ENCODE data around the gene ARHGEF4.

ARHGEF4 gene

GRCh38 chr2:130951018-130951417, 114.3 kb downstream of the ARHGEF4 start:
- intact Hi-C loops (cut with DNase I): no loop called here
- DNase-seq: no peak

- DNase-seq: no peak
- intact Hi-C loops (cut with DNase I): no loop called here
Observed at GRCh38 chr2:130954873-130955272, 118.2 kb downstream of the ARHGEF4 start.

- DNase-seq: no peak
- intact Hi-C loops (cut with DNase I): no loop called here
Observed at GRCh38 chr2:130957915-130958314, 121.2 kb downstream of the ARHGEF4 start.

- intact Hi-C loops (cut with DNase I): no loop called here
Observed at GRCh38 chr2:130963196-130963848, 126.6 kb downstream of the ARHGEF4 start.

GRCh38 chr2:130963849-130964793, 127.4 kb downstream of the ARHGEF4 start:
- peak in 8 of 10 donors; percentile 16 to 92 (median 60) for DNase-seq
- intact Hi-C loops (cut with DNase I): no loop called here

More at GRCh38 chr2:130963196-130963848, 126.6 kb downstream of the ARHGEF4 start:
- peak in 2 of 10 donors; percentile 76 to 91 for DNase-seq

DNA sequence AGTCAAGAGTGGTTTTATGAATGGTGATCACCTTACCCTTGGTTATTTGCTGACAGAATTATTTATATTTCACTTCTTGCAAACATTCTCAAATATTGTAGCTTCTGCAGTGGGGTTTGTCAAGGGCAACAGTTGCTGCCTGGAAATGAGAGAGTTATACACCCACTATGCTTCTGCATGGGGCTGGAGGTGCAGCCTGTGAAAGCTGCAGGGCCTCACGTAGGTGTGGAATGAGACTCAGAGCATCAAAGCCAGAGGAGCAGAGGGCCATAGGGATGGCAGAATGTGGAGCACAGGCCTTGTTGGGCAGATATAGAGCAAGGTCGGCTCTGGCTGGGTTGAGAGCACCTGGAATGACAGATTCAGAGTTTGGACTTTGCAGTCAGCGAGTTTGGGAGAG, 128.2 kb downstream of the ARHGEF4 start:
- intact Hi-C loops (cut with DNase I): loop anchor here (5.0 kb wide), 1 partner anchor 67 kb away; no protein-coding TSS in a partner anchor
- no peak for DNase-seq

DNA sequence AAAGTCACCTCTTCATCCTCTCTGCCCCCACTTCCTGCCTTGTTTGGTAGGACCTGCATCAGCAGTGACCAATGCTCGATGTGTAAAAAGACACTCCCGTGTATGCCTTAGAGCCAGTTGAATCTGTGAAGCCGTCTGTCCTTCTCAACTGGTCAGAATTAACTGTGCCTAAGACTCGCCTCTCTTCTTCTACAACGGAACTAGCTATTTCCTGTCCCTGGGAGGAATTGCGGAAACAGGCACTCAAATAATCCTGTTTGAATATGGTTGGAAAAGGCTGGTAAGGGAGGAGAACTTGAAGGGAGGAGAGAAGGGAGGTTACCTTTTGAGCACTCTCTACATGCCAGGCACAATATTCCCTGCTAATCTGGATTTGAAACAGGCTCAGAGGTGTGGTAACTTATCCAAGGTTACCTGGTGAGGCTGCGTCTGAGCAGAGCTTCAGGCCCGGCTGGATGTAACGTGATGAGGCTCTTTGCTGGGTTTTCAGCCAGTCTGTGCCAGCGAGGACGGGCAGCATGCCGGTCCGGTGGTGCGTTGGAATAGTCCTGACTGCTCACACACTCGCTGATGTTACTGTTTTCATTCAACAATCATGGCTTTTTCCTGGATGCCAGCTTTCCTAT, 129.5 kb downstream of the ARHGEF4 start:
- intact Hi-C loops (cut with DNase I): loop anchor here (5.0 kb wide), 1 partner anchor 66 kb away; no protein-coding TSS in a partner anchor
- DNase-seq: peak in 1 of 10 donors; percentile 83

GRCh38 chr2:130966775-130967490, 130.2 kb downstream of the ARHGEF4 start:
- intact Hi-C loops (cut with DNase I): loop anchor here (5.0 kb wide), 1 partner anchor 65 kb away; no protein-coding TSS in a partner anchor
- no peak for DNase-seq

DNA sequence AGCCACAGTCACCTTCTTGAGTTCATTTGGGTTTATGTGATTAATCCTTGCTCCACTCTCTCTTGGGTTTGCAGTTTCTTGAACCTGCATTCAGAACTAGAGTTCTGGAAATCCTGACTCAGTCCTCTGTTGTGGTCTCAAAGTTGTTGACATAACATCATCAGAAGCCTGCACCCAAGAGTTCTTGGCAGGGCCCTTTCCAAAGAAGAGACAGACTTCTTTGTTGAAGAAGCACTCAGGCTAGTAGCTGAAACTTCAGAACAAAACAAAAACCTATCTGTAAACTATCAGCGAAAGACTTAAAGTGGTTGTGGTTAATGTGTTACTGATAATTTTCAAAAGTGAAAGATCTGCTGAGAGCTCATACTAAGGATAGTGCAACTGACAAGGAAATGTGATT, 135.7 kb downstream of the ARHGEF4 start:
- no peak for DNase-seq
- intact Hi-C loops (cut with DNase I): no loop called here

- intact Hi-C loops (cut with DNase I): no loop called here
Observed at GRCh38 chr2:130975729-130976128, 139.0 kb downstream of the ARHGEF4 start.

GRCh38 chr2:130976591-130977237, 140.0 kb downstream of the ARHGEF4 start:
- intact Hi-C loops (cut with DNase I): no loop called here
- DNase-seq: no peak

More at GRCh38 chr2:130975729-130976128, 139.0 kb downstream of the ARHGEF4 start:
- DNase-seq: no peak

- intact Hi-C loops (cut with DNase I): no loop called here
- DNase-seq: no peak
Observed at GRCh38 chr2:130977461-130978050, 140.8 kb downstream of the ARHGEF4 start.

DNA sequence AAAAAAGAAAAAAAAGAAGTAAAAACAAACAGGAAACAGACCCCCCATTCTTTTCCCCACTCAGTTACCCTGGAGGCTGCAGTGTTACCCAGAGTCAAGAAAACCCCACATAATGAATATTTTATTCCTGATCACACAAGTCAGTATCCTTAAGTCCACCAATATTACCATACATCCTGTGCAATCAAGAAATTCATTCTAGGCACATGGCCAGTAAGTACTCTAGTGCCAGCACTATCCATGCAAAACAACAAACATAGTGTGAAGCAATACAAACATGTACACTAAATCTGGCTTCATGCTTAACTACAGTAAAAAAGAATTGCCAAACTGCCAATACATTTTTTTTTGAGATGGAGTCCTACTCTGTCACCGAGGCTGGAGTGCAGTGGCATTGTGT, 145.0 kb downstream of the ARHGEF4 start:
- intact Hi-C loops (cut with DNase I): no loop called here
- no peak for DNase-seq

GRCh38 chr2:130985206-130985780, 148.6 kb downstream of the ARHGEF4 start:
- DNase-seq: no peak
- intact Hi-C loops (cut with DNase I): no loop called here

GRCh38 chr2:130985831-130986649, 149.3 kb downstream of the ARHGEF4 start:
- intact Hi-C loops (cut with DNase I): no loop called here
- DNase-seq: peak in 1 of 10 donors; percentile 61

GRCh38 chr2:130986890-130987493, 150.3 kb downstream of the ARHGEF4 start:
- DNase-seq: no peak
- intact Hi-C loops (cut with DNase I): no loop called here

- peak in 2 of 10 donors; percentile 29 to 89 for DNase-seq
- intact Hi-C loops (cut with DNase I): no loop called here
Observed at GRCh38 chr2:130987519-130988425, 151.1 kb downstream of the ARHGEF4 start.

Data from posterior cingulate gyrus (tissue), 11 donors.